ENCODE measurements around the gene ITGB7. TPM values are rescaled to one million over a fixed set of nuclear protein-coding genes. Genes with fewer than 3 reads are reported as not detected.

The ITGB7 gene
- total RNA-seq, 1 donor from 2014 or later = 137 TPM

DNA sequence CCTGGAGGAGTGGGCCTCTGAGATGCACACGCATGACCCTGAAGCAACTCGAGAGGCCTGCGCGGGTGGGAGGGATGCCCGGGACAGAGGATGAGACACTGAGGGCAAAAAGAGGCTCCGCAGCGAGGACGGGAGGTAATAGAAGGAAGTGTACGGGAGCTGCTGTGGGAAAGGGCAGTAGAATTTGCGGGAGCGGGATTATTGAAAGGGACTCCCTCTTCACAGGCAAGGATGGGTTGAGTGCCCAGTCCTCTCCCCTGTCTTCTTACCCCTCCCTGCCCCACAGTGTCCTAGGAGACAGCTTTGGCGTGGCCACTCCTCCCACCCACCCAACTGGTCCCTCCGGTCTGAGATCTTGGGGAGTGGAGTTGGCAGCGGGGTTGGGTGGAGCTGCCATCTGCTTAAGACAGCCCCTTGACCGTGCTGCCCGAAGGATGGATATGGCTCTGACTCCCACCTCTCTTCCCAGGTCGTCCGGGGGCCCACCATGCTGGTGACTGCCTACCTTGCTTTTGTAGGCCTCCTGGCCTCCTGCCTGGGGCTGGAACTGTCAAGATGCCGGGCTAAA, 45.4 kb upstream of the ITGB7 start:
- no peak for DNase-seq
- ATAC-seq (ENCODE audit: low read depth) = no peak
- POLR2A ChIA-PET = interaction anchor here (0.6 to 2.6 kb wide), 7 partner anchors 15 to 73 kb away, joined by 3 to 12 read pairs (median 7); partner anchors contain the start of genes CSAD, ESPL1, PFDN5 and ZNF740
- intact Hi-C loops (cut with micrococcal nuclease) = loop anchor here (1.0 kb wide), 4 partner anchors 16 to 69 kb away; partner anchors contain the start of genes AAAS and ESPL1
- H3K4me3 Mint-ChIP-seq = peak overlapping the region; percentile 98
- CTCF ChIA-PET = interaction anchor here (2.2 to 4.4 kb wide), 2 partner anchors 16 to 39 kb away, joined by 19 to 27 read pairs; partner anchors contain the start of gene ESPL1
- TF ChIP-seq, protein P1, sequence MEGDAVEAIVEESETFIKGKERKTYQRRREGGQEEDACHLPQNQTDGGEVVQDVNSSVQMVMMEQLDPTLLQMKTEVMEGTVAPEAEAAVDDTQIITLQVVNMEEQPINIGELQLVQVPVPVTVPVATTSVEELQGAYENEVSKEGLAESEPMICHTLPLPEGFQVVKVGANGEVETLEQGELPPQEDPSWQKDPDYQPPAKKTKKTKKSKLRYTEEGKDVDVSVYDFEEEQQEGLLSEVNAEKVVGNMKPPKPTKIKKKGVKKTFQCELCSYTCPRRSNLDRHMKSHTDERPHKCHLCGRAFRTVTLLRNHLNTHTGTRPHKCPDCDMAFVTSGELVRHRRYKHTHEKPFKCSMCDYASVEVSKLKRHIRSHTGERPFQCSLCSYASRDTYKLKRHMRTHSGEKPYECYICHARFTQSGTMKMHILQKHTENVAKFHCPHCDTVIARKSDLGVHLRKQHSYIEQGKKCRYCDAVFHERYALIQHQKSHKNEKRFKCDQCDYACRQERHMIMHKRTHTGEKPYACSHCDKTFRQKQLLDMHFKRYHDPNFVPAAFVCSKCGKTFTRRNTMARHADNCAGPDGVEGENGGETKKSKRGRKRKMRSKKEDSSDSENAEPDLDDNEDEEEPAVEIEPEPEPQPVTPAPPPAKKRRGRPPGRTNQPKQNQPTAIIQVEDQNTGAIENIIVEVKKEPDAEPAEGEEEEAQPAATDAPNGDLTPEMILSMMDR (IDR thresholded peaks at IDR 0.05) = no peak
- peak overlapping the region; percentile 90 for H3K27ac Mint-ChIP-seq
- no peaks in the 10 kb centered on the region for H3K27me3 Mint-ChIP-seq
- no peaks in the 10 kb centered on the region for H3K9me3 Mint-ChIP-seq
- peaks cover 18% of the 10 kb centered on the region for H3K36me3 Mint-ChIP-seq (ENCODE audit: low read depth)
- H3K4me1 Mint-ChIP-seq = peaks cover 50% of the 10 kb centered on the region

DNA sequence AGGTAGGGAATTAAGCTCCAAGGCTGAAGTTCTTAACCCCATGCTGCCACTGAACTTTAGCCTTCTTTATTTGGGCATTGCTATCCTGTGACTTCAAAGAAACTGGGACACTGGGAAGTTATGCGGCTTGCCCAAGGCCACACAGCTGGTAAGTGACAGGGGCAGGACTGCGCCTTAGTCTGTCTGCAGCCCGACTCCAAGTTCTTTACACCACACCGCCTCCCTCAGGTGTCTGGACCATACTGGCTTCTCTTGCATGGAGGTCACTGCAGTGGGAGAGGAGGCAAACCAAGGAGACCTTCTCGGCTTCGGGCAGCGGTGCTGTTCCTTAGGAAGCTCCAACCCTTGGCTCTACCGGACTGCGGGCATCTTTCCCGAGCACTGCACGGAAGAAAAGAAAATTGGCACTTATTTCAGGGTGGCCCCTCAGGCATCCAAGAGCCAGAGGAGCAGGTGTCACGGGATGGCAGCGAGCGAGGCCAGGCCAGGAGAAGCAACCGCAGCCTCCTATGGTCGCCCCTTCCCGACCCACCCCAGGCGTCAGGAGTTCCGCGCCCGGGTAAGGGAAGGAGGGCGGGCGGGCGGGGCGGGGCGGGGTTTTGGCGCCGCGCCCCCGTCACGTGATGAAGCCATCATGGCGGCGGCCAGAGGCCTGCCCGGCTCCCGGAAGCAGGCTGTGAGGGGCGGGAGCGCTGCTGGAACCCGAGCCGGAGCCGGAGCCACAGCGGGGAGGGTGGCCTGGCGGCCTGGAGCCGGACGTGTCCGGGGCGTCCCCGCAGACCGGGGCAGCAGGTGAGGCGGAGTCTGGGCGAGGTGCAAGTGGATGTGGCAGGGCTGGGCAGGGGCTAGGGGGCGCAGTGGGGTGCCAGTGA, 44.7 kb upstream of the ITGB7 start:
- peak overlapping the region; percentile 90 for H3K27ac Mint-ChIP-seq
- H3K9me3 Mint-ChIP-seq = no peaks in the 10 kb centered on the region
- TF ChIP-seq, protein P1 (IDR thresholded peaks at IDR 0.05) = no peak
- peak overlapping the region; percentile 98 for H3K4me3 Mint-ChIP-seq
- H3K27me3 Mint-ChIP-seq = no peaks in the 10 kb centered on the region
- peak; percentile 76 for ATAC-seq (ENCODE audit: low read depth)
- DNase-seq = peak; percentile 77
- CTCF ChIA-PET = interaction anchor here (0.6 to 4.4 kb wide), 6 partner anchors 16 to 92 kb away, joined by 3 to 27 read pairs (median 6); partner anchors contain the start of gene ESPL1
- intact Hi-C loops (cut with micrococcal nuclease) = loop anchor here (1.0 kb wide), 6 partner anchors 17 to 92 kb away; partner anchors contain the start of genes AAAS and ESPL1
- POLR2A ChIA-PET = interaction anchor here (0.6 to 2.1 kb wide), 9 partner anchors 9 to 94 kb away, joined by 3 to 11 read pairs (median 4); partner anchors contain the start of genes CSAD, ESPL1 and ZNF740
- H3K4me1 Mint-ChIP-seq = peaks cover 49% of the 10 kb centered on the region
- peaks cover 18% of the 10 kb centered on the region for H3K36me3 Mint-ChIP-seq (ENCODE audit: low read depth)

DNA sequence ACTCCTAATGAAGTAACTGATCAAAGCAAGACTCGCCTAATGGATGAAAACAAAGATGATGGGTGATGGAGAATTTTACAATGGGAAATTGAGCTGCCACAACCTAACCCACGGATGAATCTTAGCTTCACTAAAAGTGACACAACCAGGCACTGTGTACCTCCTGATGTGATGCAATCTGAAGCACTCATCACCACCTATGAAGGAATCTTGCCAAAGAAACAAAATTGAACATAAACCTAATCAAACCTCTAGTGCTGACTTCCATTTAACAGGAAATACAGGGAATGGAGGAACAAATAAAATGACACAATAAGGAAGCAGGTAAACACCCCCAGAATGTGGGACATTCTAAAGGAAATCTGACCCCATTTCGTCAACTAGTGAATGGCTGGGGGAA, 38.2 kb upstream of the ITGB7 start:
- ChIA-PET POLR2A (interaction anchor here (1.3 kb wide), 1 partner anchor 26 kb away, joined by 4 read pairs; no protein-coding TSS in a partner anchor), CTCF (interaction anchor here (2.9 kb wide), 1 partner anchor 32 kb away, joined by 13 read pairs; no protein-coding TSS in a partner anchor)
- ATAC-seq (ENCODE audit: low read depth) = no peak
- intact Hi-C loops (cut with micrococcal nuclease) = no loop called here
- H3K9me3 Mint-ChIP-seq = no peaks in the 10 kb centered on the region
- DNase-seq = no peak
- H3K4me3 Mint-ChIP-seq = no peak overlapping the region
- TF ChIP-seq, protein P1 (IDR thresholded peaks at IDR 0.05) = no peak
- H3K36me3 Mint-ChIP-seq (ENCODE audit: low read depth) = no peaks in the 10 kb centered on the region
- H3K4me1 Mint-ChIP-seq = peaks cover 8% of the 10 kb centered on the region
- no peak overlapping the region for H3K27ac Mint-ChIP-seq
- H3K27me3 Mint-ChIP-seq = peaks cover 4% of the 10 kb centered on the region

DNA sequence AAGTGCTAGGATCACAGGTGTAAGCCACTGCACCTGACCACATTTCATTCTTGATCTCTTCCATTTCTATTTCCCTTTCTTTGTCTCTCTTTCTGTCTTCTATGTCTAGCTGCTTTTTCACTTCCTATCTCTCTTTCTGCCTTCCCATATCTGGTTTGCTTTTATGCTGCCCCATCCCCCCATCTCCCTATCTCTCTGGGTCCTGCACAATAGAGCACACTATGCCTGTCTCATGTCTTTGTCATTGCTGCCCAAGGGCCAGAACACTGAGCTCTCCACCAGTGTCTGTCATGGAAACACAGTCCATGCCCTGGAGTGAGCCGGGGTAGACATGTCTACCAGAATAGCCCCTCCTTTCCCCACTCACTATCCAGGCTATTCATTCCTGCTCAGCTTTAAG, 37.3 kb upstream of the ITGB7 start:
- Mint-ChIP-seq H3K36me3 (ENCODE audit: low read depth) (no peaks in the 10 kb centered on the region), H3K27ac (no peak overlapping the region), H3K4me3 (no peak overlapping the region), H3K4me1 (peaks cover 13% of the 10 kb centered on the region), H3K9me3 (no peaks in the 10 kb centered on the region), H3K27me3 (peaks cover 4% of the 10 kb centered on the region)
- TF ChIP-seq, protein P1 (IDR thresholded peaks at IDR 0.05) = no peak
- CTCF ChIA-PET = interaction anchor here (0.8 to 2.9 kb wide), 2 partner anchors 31 to 101 kb away, joined by 3 to 13 read pairs; no protein-coding TSS in a partner anchor
- POLR2A ChIA-PET = interaction anchor here (0.6 to 1.3 kb wide), 3 partner anchors 20 to 54 kb away, joined by 4 to 6 read pairs (median 4); no protein-coding TSS in a partner anchor
- intact Hi-C loops (cut with micrococcal nuclease) = no loop called here
- ATAC-seq (ENCODE audit: low read depth) (no peak), DNase-seq (no peak)
